ENCODE data around the gene FCGR3A. TPM values are rescaled to one million over a fixed set of nuclear protein-coding genes. Genes with fewer than 3 reads are reported as not detected.

The FCGR3A gene
- polyA plus RNA-seq, 3 donors = 35.9 to 138 (median 131) TPM

DNA sequence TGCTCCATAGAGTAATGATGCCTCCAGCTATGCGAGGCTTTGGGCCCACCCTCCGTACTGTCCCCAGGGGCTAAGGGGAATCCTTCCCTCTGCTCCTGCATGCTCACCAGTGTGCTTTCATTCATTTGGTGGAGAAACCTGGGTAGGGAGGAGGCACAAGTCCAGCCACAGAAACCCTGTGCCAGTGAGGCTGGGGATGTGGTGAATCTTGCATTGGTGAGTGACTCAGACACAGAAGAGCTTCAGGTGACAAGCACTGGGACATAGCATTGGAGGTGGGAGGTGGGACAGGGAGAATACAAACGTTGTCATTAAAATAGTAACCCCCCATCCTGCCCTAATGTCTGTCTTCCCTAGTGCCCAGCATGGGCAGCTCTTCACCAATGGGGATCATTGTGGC is 39.1 kb downstream of the FCGR3A start:
- intact Hi-C loops (cut with micrococcal nuclease) = no loop called here
- Mint-ChIP-seq H3K36me3 (peaks cover 72 to 87% of the 10 kb centered on the region in 2 donors), H3K9me3 (peaks cover 0 to 2% (median 0%) of the 10 kb centered on the region in 7 donors), H3K4me3 (no peak overlapping the region), H3K4me1 (peaks cover 73% of the 10 kb centered on the region), H3K27me3 (ENCODE audit: low read depth in 3 of 3) (no peaks in the 10 kb centered on the region), H3K27ac (peak overlapping the region in 1 of 7 donors; percentile 35)
- no peak overlapping the region for H3K27ac ChIP-seq (ENCODE audit: low read depth in 1 of 2, low read length in 2 of 2)
- no peaks in the 10 kb centered on the region for H3K9me3 ChIP-seq (replicated peaks in 1 of 2; ENCODE audit: control insufficient read depth in 1 of 2, insufficient read depth in 1 of 2, low read length in 2 of 2)
- peaks cover 77% of the 10 kb centered on the region for H4K20me1 ChIP-seq (ENCODE audit: insufficient read depth, low read length)
- DNase-seq = no peak
- H3K4me1 ChIP-seq (ENCODE audit: control insufficient read depth in 1 of 2, insufficient read depth in 2 of 2, low read length in 2 of 2) = peaks cover 35 to 64% of the 10 kb centered on the region in 2 donors
- H2AFZ ChIP-seq (ENCODE audit: insufficient read depth, low read depth, low read length, poor library complexity, severe bottlenecking) = no peak overlapping the region
- H3K79me2 ChIP-seq (ENCODE audit: insufficient read depth, low read length) = peaks cover 27% of the 10 kb centered on the region
- TF ChIP-seq, protein P1, sequence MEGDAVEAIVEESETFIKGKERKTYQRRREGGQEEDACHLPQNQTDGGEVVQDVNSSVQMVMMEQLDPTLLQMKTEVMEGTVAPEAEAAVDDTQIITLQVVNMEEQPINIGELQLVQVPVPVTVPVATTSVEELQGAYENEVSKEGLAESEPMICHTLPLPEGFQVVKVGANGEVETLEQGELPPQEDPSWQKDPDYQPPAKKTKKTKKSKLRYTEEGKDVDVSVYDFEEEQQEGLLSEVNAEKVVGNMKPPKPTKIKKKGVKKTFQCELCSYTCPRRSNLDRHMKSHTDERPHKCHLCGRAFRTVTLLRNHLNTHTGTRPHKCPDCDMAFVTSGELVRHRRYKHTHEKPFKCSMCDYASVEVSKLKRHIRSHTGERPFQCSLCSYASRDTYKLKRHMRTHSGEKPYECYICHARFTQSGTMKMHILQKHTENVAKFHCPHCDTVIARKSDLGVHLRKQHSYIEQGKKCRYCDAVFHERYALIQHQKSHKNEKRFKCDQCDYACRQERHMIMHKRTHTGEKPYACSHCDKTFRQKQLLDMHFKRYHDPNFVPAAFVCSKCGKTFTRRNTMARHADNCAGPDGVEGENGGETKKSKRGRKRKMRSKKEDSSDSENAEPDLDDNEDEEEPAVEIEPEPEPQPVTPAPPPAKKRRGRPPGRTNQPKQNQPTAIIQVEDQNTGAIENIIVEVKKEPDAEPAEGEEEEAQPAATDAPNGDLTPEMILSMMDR (IDR thresholded peaks at IDR 0.05) = no peak
- no peaks in the 10 kb centered on the region for H3K27me3 ChIP-seq (ENCODE audit: control insufficient read depth in 2 of 2, insufficient read depth in 2 of 2, low read length in 2 of 2)
- H3K4me3 ChIP-seq (replicated peaks in 1 of 3; ENCODE audit: low read depth in 2 of 3, low read length in 3 of 3) = no peak overlapping the region
- WGBS (ENCODE audit: insufficient coverage) = no CpG with 5 or more reads among the region's 3 CpGs
- no peak overlapping the region for H3K9ac ChIP-seq (ENCODE audit: insufficient read depth, low read length, poor library complexity, severe bottlenecking)
- peaks cover 56 to 72% of the 10 kb centered on the region in 2 donors for H3K36me3 ChIP-seq (replicated peaks in 1 of 2; ENCODE audit: control insufficient read depth in 1 of 2, insufficient read depth in 2 of 2, low read length in 2 of 2)
- H3K4me2 ChIP-seq (replicated peaks; ENCODE audit: extremely low read depth, low read length, poor library complexity, severe bottlenecking) = no peak overlapping the region

DNA sequence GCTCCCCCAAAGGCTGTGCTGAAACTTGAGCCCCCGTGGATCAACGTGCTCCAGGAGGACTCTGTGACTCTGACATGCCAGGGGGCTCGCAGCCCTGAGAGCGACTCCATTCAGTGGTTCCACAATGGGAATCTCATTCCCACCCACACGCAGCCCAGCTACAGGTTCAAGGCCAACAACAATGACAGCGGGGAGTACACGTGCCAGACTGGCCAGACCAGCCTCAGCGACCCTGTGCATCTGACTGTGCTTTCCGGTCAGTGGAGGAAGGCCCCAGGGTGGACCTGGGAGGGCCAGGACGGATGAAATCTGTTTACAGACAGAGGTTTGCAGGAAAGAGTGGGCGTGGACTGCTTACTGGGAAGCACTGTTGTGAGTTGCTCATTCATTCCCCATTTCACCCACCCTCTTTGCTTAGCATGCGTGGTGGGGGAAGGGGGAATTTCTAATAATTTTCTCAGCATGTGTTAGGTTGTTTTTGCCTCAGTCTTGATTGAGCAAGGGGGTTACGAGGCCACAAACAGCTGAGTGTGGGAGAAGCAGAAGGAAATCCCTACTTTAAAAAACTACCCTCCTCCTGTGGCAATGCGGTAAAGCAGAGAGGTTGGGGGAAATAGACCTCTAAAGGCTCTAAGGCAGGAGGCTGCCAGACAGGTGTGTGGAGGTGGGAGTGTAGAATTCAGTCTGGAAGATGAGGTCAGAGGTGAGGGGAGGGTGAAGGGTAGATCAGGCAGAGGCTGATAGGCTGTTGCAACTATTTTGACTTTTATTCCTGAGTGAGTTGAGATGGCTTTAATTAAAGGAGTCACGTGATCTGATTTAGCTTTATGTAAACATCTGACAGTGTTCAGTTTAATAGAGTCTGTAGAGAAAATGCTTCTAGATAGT is 43.0 kb downstream of the FCGR3A start:
- Histone ChIP-seq H3K9me3 (replicated peaks in 1 of 2; ENCODE audit: control insufficient read depth in 1 of 2, insufficient read depth in 1 of 2, low read length in 2 of 2) (no peaks in the 10 kb centered on the region), H3K4me3 (replicated peaks in 1 of 3; ENCODE audit: low read depth in 2 of 3, low read length in 3 of 3) (peak overlapping the region; percentile 75 to 98 (median 87)), H3K27ac (ENCODE audit: low read depth in 1 of 2, low read length in 2 of 2) (peak overlapping the region; percentile 87 to 88), H3K4me1 (ENCODE audit: control insufficient read depth in 1 of 2, insufficient read depth in 2 of 2, low read length in 2 of 2) (peaks cover 43 to 72% of the 10 kb centered on the region in 2 donors), H3K36me3 (replicated peaks in 1 of 2; ENCODE audit: control insufficient read depth in 1 of 2, insufficient read depth in 2 of 2, low read length in 2 of 2) (peaks cover 37 to 40% of the 10 kb centered on the region in 2 donors), H4K20me1 (ENCODE audit: insufficient read depth, low read length) (peaks cover 53% of the 10 kb centered on the region), H3K79me2 (ENCODE audit: insufficient read depth, low read length) (peaks cover 29% of the 10 kb centered on the region), H3K9ac (ENCODE audit: insufficient read depth, low read length, poor library complexity, severe bottlenecking) (peak overlapping the region; percentile 57), H3K4me2 (replicated peaks; ENCODE audit: extremely low read depth, low read length, poor library complexity, severe bottlenecking) (peak overlapping the region; percentile 82), H3K27me3 (ENCODE audit: control insufficient read depth in 2 of 2, insufficient read depth in 2 of 2, low read length in 2 of 2) (no peaks in the 10 kb centered on the region), H2AFZ (ENCODE audit: insufficient read depth, low read depth, low read length, poor library complexity, severe bottlenecking) (no peak overlapping the region)
- H3K4me1 Mint-ChIP-seq = peaks cover 58% of the 10 kb centered on the region
- TF ChIP-seq, protein P1 (IDR thresholded peaks at IDR 0.05) = no peak
- intact Hi-C loops (cut with micrococcal nuclease) = no loop called here
- H3K9me3 Mint-ChIP-seq = peaks cover 0 to 2% (median 0%) of the 10 kb centered on the region in 7 donors
- H3K36me3 Mint-ChIP-seq = peaks cover 43 to 54% of the 10 kb centered on the region in 2 donors
- peak overlapping the region; percentile 96 to 99 (median 98) for H3K27ac Mint-ChIP-seq
- H3K27me3 Mint-ChIP-seq (ENCODE audit: low read depth in 3 of 3) = no peaks in the 10 kb centered on the region
- H3K4me3 Mint-ChIP-seq = peak overlapping the region; percentile 90 to 99
- WGBS (ENCODE audit: insufficient coverage) = no CpG with 5 or more reads among the region's 15 CpGs
- DNase-seq = peak; percentile 80 to 94 (median 82)

Measured in CD14-positive monocyte (primary cell).